ENCODE data around the gene MIS18BP1. TPM values are rescaled to one million over a fixed set of nuclear protein-coding genes. Genes with fewer than 3 reads are reported as not detected.

The MIS18BP1 gene
- total RNA-seq, 2 experiments from 2014 or later, result 20.1 to 20.3 TPM

- Histone ChIP-seq H3K36me3 (ENCODE audit: insufficient read depth, low read length) (peaks cover 43% of the 10 kb centered on the region), H3K4me1 (ENCODE audit: insufficient read depth, low read length) (no peaks in the 10 kb centered on the region), H3K27me3 (ENCODE audit: control insufficient read depth in 1 of 2, insufficient read depth in 2 of 2, low read length in 2 of 2) (no peaks in the 10 kb centered on the region), H3K27ac (ENCODE audit: low read depth in 1 of 2, low read length in 2 of 2) (no peak overlapping the region), H3K4me3 (ENCODE audit: low read length) (no peak overlapping the region), H3K9me3 (ENCODE audit: control insufficient read depth in 1 of 2, insufficient read depth in 1 of 2, low read length in 2 of 2) (no peaks in the 10 kb centered on the region)
- DNase-seq (no peak), ATAC-seq (ENCODE audit: poor library complexity) (no peak)
- TF ChIP-seq CTCF (IDR thresholded peaks at IDR 0.05), result no peak
- Mint-ChIP-seq H3K27ac (no peak overlapping the region), H3K4me1 (ENCODE audit: low read depth) (no peaks in the 10 kb centered on the region), H3K4me3 (no peak overlapping the region), H3K36me3 (ENCODE audit: low read depth) (peaks cover 64% of the 10 kb centered on the region), H3K27me3 (no peaks in the 10 kb centered on the region), H3K9me3 (no peaks in the 10 kb centered on the region)
- intact Hi-C loops (cut with DNase I, micrococcal nuclease), result no loop called here
- ChIA-PET POLR2A (no interaction called here), CTCF (no interaction called here)
These were observed 41.7 kb downstream of the MIS18BP1 start for GRCh38 chr14:45211295-45211694.

- H3K4me3 Mint-ChIP-seq, result no peak overlapping the region
- intact Hi-C loops (cut with DNase I, micrococcal nuclease), result no loop called here
- CTCF ChIA-PET, result no interaction called here
- H3K9me3 Mint-ChIP-seq, result no peaks in the 10 kb centered on the region
- H3K36me3 Mint-ChIP-seq (ENCODE audit: low read depth), result peaks cover 62% of the 10 kb centered on the region
- Histone ChIP-seq H3K27ac (ENCODE audit: low read depth in 1 of 2, low read length in 2 of 2) (no peak overlapping the region), H3K36me3 (ENCODE audit: insufficient read depth, low read length) (peaks cover 34% of the 10 kb centered on the region), H3K9me3 (ENCODE audit: control insufficient read depth in 1 of 2, insufficient read depth in 1 of 2, low read length in 2 of 2) (no peaks in the 10 kb centered on the region), H3K27me3 (ENCODE audit: control insufficient read depth in 1 of 2, insufficient read depth in 2 of 2, low read length in 2 of 2) (no peaks in the 10 kb centered on the region), H3K4me1 (ENCODE audit: insufficient read depth, low read length) (no peaks in the 10 kb centered on the region), H3K4me3 (ENCODE audit: low read length) (no peak overlapping the region)
- DNase-seq, result no peak
- no peaks in the 10 kb centered on the region for H3K4me1 Mint-ChIP-seq (ENCODE audit: low read depth)
- POLR2A ChIA-PET, result no interaction called here
- no peak for TF ChIP-seq CTCF (IDR thresholded peaks at IDR 0.05)
- ATAC-seq (ENCODE audit: poor library complexity), result no peak
- no peaks in the 10 kb centered on the region for H3K27me3 Mint-ChIP-seq
- H3K27ac Mint-ChIP-seq, result no peak overlapping the region
These were observed 42.8 kb downstream of the MIS18BP1 start for GRCh38 chr14:45210159-45210558.

GRCh38 chr14:45204241-45204640 is 48.8 kb downstream of the MIS18BP1 start:
- CTCF ChIA-PET, result interaction anchor here (0.6 kb wide), 1 partner anchor 47 kb away, joined by 3 read pairs; no protein-coding TSS in a partner anchor
- no peak for TF ChIP-seq CTCF (IDR thresholded peaks at IDR 0.05)
- intact Hi-C loops (cut with DNase I, micrococcal nuclease), result no loop called here
- Histone ChIP-seq H3K9me3 (ENCODE audit: control insufficient read depth in 1 of 2, insufficient read depth in 1 of 2, low read length in 2 of 2) (no peaks in the 10 kb centered on the region), H3K27me3 (ENCODE audit: control insufficient read depth in 1 of 2, insufficient read depth in 2 of 2, low read length in 2 of 2) (no peaks in the 10 kb centered on the region), H3K27ac (ENCODE audit: low read depth in 1 of 2, low read length in 2 of 2) (no peak overlapping the region), H3K36me3 (ENCODE audit: insufficient read depth, low read length) (peaks cover 4% of the 10 kb centered on the region), H3K4me1 (ENCODE audit: insufficient read depth, low read length) (no peaks in the 10 kb centered on the region), H3K4me3 (ENCODE audit: low read length) (no peak overlapping the region)
- ATAC-seq (ENCODE audit: poor library complexity), result no peak
- H3K27ac Mint-ChIP-seq, result no peak overlapping the region
- no peak overlapping the region for H3K4me3 Mint-ChIP-seq
- no peaks in the 10 kb centered on the region for H3K9me3 Mint-ChIP-seq
- DNase-seq, result no peak
- POLR2A ChIA-PET, result no interaction called here
- H3K27me3 Mint-ChIP-seq, result no peaks in the 10 kb centered on the region
- peaks cover 38% of the 10 kb centered on the region for H3K36me3 Mint-ChIP-seq (ENCODE audit: low read depth)
- no peaks in the 10 kb centered on the region for H3K4me1 Mint-ChIP-seq (ENCODE audit: low read depth)

Data from CD4-positive, alpha-beta T cell (primary cell).